Tibial nerve (tissue), 4 donors: Measurements from ENCODE around the gene BTD.

Source experiments
- CTCF ChIP-seq, 5 experiments: fragments of 200-600 bp in 3 of 5; fragments of 450-650 bp in 2 of 5; sonication (generic) in 3 of 5; IDR thresholded peaks; one replicate each; pipeline ENCODE4 v1.5.1; 2016 to 2019; ENCODE audit warnings: antibody characterized with exemption in 5 of 5, mild to moderate bottlenecking in 3 of 5, moderate library complexity in 2 of 5
- EP300 ChIP-seq, 2 donors: sonication (generic); formaldehyde crosslinking; IDR thresholded peaks; one replicate each; pipeline ENCODE4 v1.6.1; 2017; ENCODE audit warnings: antibody characterized with exemption in 2 of 2, mild to moderate bottlenecking in 1 of 2
- POLR2A ChIP-seq, 2 donors: fragments of 450-650 bp; IDR thresholded peaks; one replicate each; pipeline ENCODE4 v1.6.1; 2017; ENCODE audit warnings: antibody characterized with exemption in 2 of 2, mild to moderate bottlenecking in 2 of 2, moderate library complexity in 2 of 2

DNA sequence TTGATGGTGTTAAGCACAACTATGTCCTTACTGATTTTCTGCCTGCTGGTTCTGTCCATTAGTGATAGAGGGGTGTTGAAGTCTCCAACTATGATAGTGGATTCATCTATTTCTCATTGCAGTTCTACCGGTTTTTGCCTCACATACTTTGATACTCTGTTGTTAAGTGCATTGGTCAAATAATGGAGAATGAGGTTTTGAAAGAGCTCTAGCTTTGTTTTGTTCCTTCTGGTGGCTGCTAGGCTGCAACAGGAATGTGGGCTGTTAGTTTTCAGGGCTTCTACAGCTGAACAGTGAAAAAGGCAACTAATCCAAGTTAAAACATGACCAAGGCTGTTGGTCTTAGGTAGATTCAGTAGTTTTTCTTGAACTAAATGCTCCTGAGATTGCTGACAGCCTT lies 62.6 kb downstream of the BTD start:
- TF ChIP-seq CTCF (IDR thresholded peaks at IDR 0.05) (no peak), POLR2A (IDR thresholded peaks at IDR 0.05) (no peak), EP300 (IDR thresholded peaks at IDR 0.05) (no peak)
